Skeletal muscle satellite cell (primary cell): ENCODE measurements around the gene ECSIT.
A peak's percentile ranks its signal among the peaks of the same experiment; 100 is the strongest.

Experiments used
- H3K27me3 ChIP-seq: 2 replicates; pipeline ENCODE4 v1.7.0; 2013; ENCODE audit warnings: low read length; ENCODE audit not compliant: control insufficient read depth, insufficient read depth
- H3K36me3 ChIP-seq: 2 replicates; pipeline ENCODE4 v1.7.0; 2013; ENCODE audit warnings: mild to moderate bottlenecking, control low read depth, low read length; ENCODE audit not compliant: insufficient read depth
- H3K4me1 ChIP-seq: 2 replicates; pipeline ENCODE4 v1.7.0; 2013; ENCODE audit warnings: low read length; ENCODE audit not compliant: control insufficient read depth, insufficient read depth
- H3K4me2 ChIP-seq: 2 replicates; pipeline ENCODE4 v1.7.0; 2013; ENCODE audit warnings: mild to moderate bottlenecking, low read length
- H3K4me3 ChIP-seq: 2 replicates; pipeline ENCODE4 v1.7.0; 2013; ENCODE audit warnings: low read length
- H3K9ac ChIP-seq: 2 replicates; pipeline ENCODE4 v1.7.0; 2013; ENCODE audit warnings: mild to moderate bottlenecking, low read depth, low read length, moderate library complexity
- H3K9me3 ChIP-seq: replicated peaks from 2 replicates; pipeline ENCODE4 v1.7.0; 2013; ENCODE audit warnings: mild to moderate bottlenecking, control low read depth, low read length

ECSIT gene

DNA sequence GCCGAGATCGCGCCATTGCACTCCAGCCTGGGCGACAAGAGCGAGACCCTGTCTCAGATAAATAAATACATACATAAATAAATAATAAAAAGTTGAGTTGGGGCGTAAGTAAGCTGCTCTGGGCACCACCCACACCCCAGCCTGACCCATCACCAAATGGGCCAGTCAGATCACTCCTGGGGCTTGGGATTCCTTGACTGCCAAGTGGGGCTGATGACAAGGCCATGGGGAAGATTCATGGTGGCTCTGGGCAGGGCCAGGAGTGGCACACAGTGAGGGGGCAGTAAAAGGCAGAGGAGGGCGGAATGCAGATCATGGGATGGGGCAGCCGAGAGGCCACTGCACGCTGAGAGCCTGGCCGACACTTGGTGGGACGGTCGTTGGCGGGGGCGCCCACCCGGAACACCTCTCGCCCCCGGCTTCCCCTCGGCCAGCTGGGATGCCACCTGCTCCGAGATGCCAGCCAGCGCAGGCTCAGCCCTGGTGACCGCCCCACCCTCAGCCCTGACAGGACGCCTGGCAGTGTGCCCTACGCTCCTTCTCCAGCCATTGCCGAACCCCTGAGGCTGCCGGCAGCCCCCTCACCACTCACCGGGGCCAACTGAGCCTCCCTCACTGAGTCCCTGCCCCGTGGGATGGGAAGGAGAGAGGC is 34.2 kb downstream of the ECSIT start:
- H3K4me1 ChIP-seq, result peaks cover 5% of the 10 kb centered on the region
- H3K4me2 ChIP-seq, result no peak overlapping the region
- no peak overlapping the region for H3K4me3 ChIP-seq
- H3K27me3 ChIP-seq, result no peaks in the 10 kb centered on the region
- H3K9ac ChIP-seq, result no peak overlapping the region
- H3K36me3 ChIP-seq, result peaks cover 6% of the 10 kb centered on the region
- H3K9me3 ChIP-seq, result no peaks in the 10 kb centered on the region

- Histone ChIP-seq H3K4me1 (no peaks in the 10 kb centered on the region), H3K36me3 (no peaks in the 10 kb centered on the region), H3K9me3 (no peaks in the 10 kb centered on the region), H3K4me3 (no peak overlapping the region), H3K4me2 (no peak overlapping the region), H3K9ac (no peak overlapping the region), H3K27me3 (no peaks in the 10 kb centered on the region)
Measured at GRCh38 chr19:11489378-11489777, 39.6 kb downstream of the ECSIT start.

DNA sequence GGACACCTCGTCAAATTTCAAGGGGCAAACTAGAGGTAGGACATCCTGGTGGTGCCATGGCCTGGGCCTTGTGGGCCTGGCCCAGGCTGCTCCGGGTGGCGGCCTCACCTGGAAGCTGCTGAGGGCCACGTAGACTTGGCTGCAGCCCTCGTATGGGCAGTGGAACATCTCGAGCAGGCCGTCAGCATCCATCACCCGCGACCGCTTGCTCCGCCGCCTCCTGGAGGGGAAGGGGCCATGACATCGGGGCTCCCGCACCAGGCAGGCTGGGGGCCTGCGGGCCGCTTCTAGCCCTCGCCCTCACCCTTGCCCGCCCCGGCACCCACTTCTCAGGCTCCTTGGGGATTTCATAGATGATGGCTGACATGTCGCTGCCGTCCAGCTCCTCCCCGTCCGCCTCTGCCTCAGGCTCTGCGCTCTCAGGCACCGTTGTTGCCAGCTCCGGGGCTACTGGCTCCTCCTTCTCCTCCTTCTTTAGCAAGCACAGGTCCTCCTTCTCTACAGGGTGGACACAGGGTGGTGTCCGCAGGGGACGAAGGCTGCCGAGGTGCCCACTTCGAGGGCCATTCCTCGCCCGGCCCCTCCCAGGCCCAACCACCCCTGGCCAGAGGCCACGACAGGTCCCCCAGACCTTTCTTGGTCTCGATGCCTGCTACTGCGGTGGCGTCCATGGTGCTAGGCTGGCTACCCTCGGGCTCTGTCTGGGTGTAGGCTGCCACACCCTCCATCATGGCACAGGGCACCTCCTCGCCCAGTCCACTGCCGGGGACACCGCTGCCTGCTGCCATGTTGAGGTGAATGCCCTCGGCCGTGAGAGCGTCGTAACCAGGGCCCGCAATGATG is 42.1 kb downstream of the ECSIT start:
- H3K9me3 ChIP-seq, result no peaks in the 10 kb centered on the region
- H3K9ac ChIP-seq, result no peak overlapping the region
- H3K27me3 ChIP-seq, result peaks cover 11% of the 10 kb centered on the region
- no peak overlapping the region for H3K4me2 ChIP-seq
- H3K4me3 ChIP-seq, result no peak overlapping the region
- H3K36me3 ChIP-seq, result no peaks in the 10 kb centered on the region
- peaks cover 11% of the 10 kb centered on the region for H3K4me1 ChIP-seq

- Histone ChIP-seq H3K36me3 (no peaks in the 10 kb centered on the region), H3K4me1 (peaks cover 11% of the 10 kb centered on the region), H3K27me3 (peaks cover 24% of the 10 kb centered on the region), H3K4me2 (no peak overlapping the region), H3K4me3 (no peak overlapping the region), H3K9ac (no peak overlapping the region), H3K9me3 (no peaks in the 10 kb centered on the region)
Measured at GRCh38 chr19:11485245-11485837, 43.6 kb downstream of the ECSIT start.

DNA sequence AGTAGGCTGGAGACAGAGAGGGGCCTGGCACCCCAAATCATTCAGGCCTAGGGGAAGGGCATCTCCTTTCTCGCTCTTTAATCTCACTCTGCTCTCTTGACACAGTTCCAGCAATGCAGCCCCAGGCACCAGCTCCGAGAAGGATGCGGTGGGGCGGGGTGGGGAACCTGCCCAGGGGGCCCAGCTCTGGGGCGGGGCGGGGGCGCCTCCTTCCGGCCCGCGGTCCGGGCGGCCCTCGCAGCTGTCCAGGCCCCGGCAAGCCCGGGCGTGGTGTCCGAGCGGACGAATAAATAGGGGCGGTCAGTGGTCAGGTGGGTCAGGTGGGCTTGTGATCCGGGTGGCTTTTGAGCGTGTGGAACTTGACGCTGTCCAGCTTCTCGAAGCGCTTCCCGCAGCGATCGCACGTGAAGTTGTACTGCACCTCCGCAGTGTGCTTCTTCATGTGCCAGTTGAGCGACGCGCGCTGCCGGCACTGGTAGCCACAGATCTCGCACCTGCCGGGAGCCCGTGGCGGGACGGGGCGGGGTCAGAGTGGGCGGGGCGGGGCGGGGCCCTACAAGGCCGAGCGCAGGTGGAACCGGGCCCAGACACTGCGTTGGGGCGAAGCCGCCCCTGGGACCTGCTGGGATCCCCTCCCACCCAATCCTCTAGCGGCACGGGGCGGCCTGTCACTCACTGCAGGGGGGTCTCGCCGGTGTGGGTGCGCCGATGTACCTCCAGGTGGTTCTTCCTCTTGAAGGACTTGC is 45.4 kb downstream of the ECSIT start:
- no peaks in the 10 kb centered on the region for H3K9me3 ChIP-seq
- no peaks in the 10 kb centered on the region for H3K36me3 ChIP-seq
- H3K4me3 ChIP-seq, result no peak overlapping the region
- H3K4me2 ChIP-seq, result no peak overlapping the region
- H3K27me3 ChIP-seq, result peaks cover 37% of the 10 kb centered on the region
- H3K9ac ChIP-seq, result no peak overlapping the region
- peaks cover 11% of the 10 kb centered on the region for H3K4me1 ChIP-seq

DNA sequence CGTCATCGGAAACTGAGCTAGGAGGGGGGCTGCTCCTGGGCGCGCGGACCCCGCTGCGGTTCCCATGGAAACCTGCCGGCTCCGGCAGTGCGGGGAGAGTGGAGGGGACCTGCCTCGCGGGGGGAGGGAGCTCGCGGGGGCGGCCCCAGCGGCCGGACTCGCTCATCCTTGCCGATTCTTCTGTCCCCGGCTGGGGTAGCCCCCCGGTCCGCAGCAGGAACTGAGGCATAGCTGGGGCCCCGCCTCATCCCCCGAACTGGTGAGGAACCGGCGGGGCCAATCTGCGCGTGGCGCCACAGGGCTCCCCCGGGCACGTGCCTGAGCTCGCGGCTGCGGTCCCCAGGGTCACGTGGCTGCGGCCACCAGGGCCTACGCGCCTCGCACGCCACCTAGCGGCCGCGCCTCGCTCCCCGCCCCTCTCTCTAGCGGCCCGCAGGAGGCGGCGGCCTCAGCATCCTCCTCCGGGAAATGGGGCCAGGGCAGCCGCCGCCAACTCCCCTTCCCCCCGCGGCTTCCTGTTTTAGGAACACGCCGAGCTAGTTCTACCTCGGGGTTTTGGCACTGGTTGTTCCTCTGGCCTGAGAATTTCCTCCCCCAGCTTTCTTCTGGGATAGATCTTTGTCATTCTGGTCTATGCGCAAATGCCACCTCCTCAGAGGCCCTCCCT is 46.4 kb downstream of the ECSIT start:
- Histone ChIP-seq H3K4me1 (peaks cover 11% of the 10 kb centered on the region), H3K4me3 (peak overlapping the region; percentile 62), H3K9ac (no peak overlapping the region), H3K9me3 (no peaks in the 10 kb centered on the region), H3K36me3 (no peaks in the 10 kb centered on the region), H3K4me2 (peak overlapping the region; percentile 76), H3K27me3 (peaks cover 45% of the 10 kb centered on the region)

- no peak overlapping the region for H3K9ac ChIP-seq
- peaks cover 11% of the 10 kb centered on the region for H3K4me1 ChIP-seq
- peak overlapping the region; percentile 62 for H3K4me3 ChIP-seq
- no peaks in the 10 kb centered on the region for H3K36me3 ChIP-seq
- H3K4me2 ChIP-seq, result peak overlapping the region; percentile 76
- H3K9me3 ChIP-seq, result no peaks in the 10 kb centered on the region
- peaks cover 45% of the 10 kb centered on the region for H3K27me3 ChIP-seq
Measured at GRCh38 chr19:11481534-11482383, 47.2 kb downstream of the ECSIT start.

DNA sequence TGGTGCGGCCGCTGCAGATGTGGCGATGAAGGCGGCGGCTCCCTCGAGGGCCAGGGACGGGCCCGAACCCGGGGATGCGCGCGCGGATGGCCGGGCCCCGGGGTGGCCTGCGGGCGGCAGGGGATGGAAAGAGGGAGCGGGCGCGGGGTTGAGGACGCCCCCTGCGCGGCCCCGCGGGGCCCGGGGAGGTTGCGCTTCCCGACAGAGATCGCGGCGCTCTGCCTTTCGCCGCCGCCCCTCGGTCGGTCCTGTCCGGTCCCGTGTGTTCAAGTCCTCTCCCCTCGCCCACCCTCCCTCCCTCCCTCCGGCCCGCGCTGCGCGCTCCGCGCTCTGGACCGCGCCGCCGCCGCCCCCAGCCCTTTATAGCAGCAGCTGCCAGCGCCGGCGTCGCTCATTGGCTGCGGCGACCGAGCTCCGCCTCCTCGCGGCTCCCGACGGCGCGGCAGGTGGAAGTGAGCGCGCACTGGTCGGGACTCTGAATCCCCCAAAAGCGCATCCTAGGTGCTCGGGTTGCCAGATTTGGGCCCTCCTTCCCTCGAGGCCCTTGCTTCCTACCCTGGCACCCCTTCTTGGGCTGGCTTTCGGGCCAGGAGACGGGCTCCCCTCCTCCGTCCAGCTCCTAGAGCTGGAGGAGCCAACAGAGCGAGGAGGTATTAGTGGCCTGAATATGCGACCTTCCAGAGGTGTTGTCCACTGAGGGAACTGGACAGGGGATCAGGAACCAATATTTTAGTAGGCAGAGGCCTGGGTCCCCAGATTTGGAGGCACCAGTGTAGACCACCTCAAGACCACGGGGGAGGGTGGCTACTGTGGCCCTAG is 48.0 kb downstream of the ECSIT start, which contains the start of gene ELAVL3:
Gene ELAVL3 (minus strand): TSS at position 332 of the 819 bp plus-strand sequence. CDS start 438 bp downstream, outside the sequence.
- Histone ChIP-seq H3K36me3 (no peaks in the 10 kb centered on the region), H3K4me1 (peaks cover 11% of the 10 kb centered on the region), H3K4me3 (no peak within 1 kb of the TSS), H3K9ac (no peak within 1 kb of the TSS), H3K9me3 (no peaks in the 10 kb centered on the region), H3K27me3 (peaks cover 45% of the 10 kb centered on the region), H3K4me2 (peak within 1 kb of the TSS; percentile 76)

GRCh38 chr19:11479898-11480714 is 48.8 kb downstream of the ECSIT start:
- H3K4me1 ChIP-seq, result peaks cover 11% of the 10 kb centered on the region
- no peak overlapping the region for H3K9ac ChIP-seq
- peaks cover 45% of the 10 kb centered on the region for H3K27me3 ChIP-seq
- no peak overlapping the region for H3K4me2 ChIP-seq
- no peak overlapping the region for H3K4me3 ChIP-seq
- no peaks in the 10 kb centered on the region for H3K36me3 ChIP-seq
- H3K9me3 ChIP-seq, result no peaks in the 10 kb centered on the region
